ENCODE data around the gene DYNLT2. TPM values are rescaled to one million over a fixed set of nuclear protein-coding genes. Genes with fewer than 3 reads are reported as not detected.

The DYNLT2 gene
- total RNA-seq, 1 experiment from 2014 or later: 1.8 TPM

GRCh38 chr6:169779896-169780295, 28.5 kb upstream of the DYNLT2 start:
- Histone ChIP-seq H3K14ac (ENCODE audit: insufficient read depth, low read length) (no peak overlapping the region), H3K4me2 (ENCODE audit: insufficient read depth, insufficient read length, low read length) (no peak overlapping the region), H2BK5ac (ENCODE audit: insufficient read length, low read length) (no peak overlapping the region), H3K27ac (ENCODE audit: insufficient read length, low read depth, low read length) (no peak overlapping the region), H2AK5ac (ENCODE audit: insufficient read length, low read length) (no peak overlapping the region), H2BK12ac (ENCODE audit: insufficient read length, low read depth, low read length) (no peak overlapping the region), H3K23ac (ENCODE audit: insufficient read length, low read depth, low read length) (no peak overlapping the region), H3K79me1 (ENCODE audit: insufficient read depth, low read depth, low read length, poor library complexity, severe bottlenecking) (no peaks in the 10 kb centered on the region), H4K20me1 (ENCODE audit: control insufficient read depth, insufficient read depth, insufficient read length) (no peaks in the 10 kb centered on the region), H4K91ac (ENCODE audit: insufficient read length, low read depth, low read length) (no peak overlapping the region), H3K23me2 (ENCODE audit: insufficient read length, low read depth, low read length, poor library complexity, severe bottlenecking) (no peaks in the 10 kb centered on the region), H3K4ac (ENCODE audit: low read depth, low read length) (no peak overlapping the region), H3K18ac (ENCODE audit: insufficient read length, low read depth, low read length) (no peak overlapping the region), H2BK15ac (ENCODE audit: low read depth, low read length) (no peak overlapping the region), H3K27me3 (ENCODE audit: insufficient read depth, low read length) (no peaks in the 10 kb centered on the region), H2BK20ac (ENCODE audit: low read depth, low read length, poor library complexity, severe bottlenecking) (no peak overlapping the region), H3K9me3 (ENCODE audit: control insufficient read depth, low read depth, low read length) (no peaks in the 10 kb centered on the region), H2AFZ (ENCODE audit: low read length) (no peak overlapping the region), H3K4me1 (ENCODE audit: insufficient read depth, low read length) (no peaks in the 10 kb centered on the region), H4K5ac (ENCODE audit: insufficient read length, low read depth, low read length) (no peak overlapping the region), H2BK120ac (ENCODE audit: low read depth, low read length, poor library complexity, severe bottlenecking) (no peak overlapping the region), H4K8ac (replicated peaks; ENCODE audit: insufficient read length, low read depth, low read length) (no peak overlapping the region), H3K79me2 (ENCODE audit: insufficient read depth, low read length) (no peaks in the 10 kb centered on the region), H3K56ac (ENCODE audit: insufficient read length, low read depth, low read length) (no peak overlapping the region), H3T11ph (ENCODE audit: low read length) (no peak overlapping the region), H3K9ac (ENCODE audit: extremely low read depth, insufficient read length, low read length) (no peak overlapping the region)
- no peak for TF ChIP-seq CTCF (conservative IDR thresholded peaks at IDR 0.05)
- no peaks in the 10 kb centered on the region; the same call in 1 of the 2 replicates for H3K27me3 Mint-ChIP-seq (ENCODE audit: low read depth)
- H3K4me1 Mint-ChIP-seq: no peaks in the 10 kb centered on the region
- DNase-seq: peak; percentile 13
- no peak overlapping the region for H3K27ac Mint-ChIP-seq
- H3K9me3 Mint-ChIP-seq: peaks cover 0 to 4% of the 10 kb centered on the region in 2 experiments; a peak in 1 of 5 replicates
- H3K4me3 Mint-ChIP-seq: no peak overlapping the region
- peaks cover 12 to 28% (median 20%) of the 10 kb centered on the region in 3 experiments for H3K36me3 Mint-ChIP-seq (ENCODE audit: insufficient read depth in 1 of 3, low read depth in 3 of 3)
- WGBS (ENCODE audit: extremely low coverage, insufficient read length, low lambda C conversion rate): no CpG with 5 or more reads among the region's 5 CpGs
